ENCODE measurements around the gene ARHGAP4.

ARHGAP4 gene

DNA sequence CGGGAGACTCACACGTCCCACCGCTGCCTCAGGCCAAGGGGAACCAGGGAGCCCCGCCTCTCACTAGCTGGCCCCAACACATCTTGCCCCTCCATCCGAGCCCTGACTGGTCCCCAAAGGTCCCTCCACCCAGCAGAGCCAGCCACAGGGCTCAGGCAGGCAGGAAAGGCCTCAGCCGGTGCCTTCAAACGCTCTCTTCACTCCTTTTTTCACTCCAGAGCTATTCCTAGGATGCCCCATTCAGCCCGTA is 1.5 kb upstream of the ARHGAP4 start:
- no peak for DNase-seq (ENCODE audit: low read depth)

DNA sequence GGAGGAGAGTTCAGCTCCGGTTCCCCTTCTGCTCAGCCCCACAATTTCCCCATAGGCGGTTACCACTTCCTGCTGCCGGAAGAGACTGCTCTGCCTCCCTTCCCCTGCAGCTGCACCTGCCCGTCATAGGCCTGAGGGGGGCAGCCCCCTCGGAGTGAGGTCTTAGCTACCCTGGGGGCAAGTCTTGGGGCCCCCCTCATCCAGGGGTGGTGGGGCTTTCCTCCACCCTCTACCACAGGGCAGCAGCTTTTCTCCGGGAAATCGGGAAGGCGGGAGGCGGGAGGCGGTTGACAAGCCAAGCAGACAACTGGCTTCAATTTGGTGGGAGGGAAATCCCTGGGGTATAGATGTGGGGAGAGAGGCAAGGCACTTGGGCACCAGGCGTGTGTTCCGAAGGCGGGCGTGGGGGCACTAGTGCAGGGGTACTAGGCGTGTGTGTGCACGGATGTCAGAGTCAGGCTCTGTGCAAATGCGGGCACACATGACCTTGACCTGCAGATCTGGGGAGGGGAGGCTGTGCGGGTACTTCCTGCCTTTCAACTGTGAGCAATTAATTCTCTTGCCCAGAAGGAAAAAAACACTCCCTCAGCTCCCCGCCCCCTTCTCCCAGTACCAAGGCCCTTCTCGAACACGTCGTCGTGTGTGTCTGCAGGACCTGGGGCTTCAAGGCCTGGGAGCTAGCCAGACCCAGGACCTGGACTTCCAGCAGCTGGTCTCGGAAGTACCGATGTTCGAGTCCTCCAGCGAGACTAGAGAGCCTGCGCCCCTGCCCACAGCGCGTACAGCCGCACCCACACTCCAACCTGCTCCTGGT is 1.0 kb upstream of the ARHGAP4 start:
- peak; percentile 65 for DNase-seq (ENCODE audit: low read depth)

DNA sequence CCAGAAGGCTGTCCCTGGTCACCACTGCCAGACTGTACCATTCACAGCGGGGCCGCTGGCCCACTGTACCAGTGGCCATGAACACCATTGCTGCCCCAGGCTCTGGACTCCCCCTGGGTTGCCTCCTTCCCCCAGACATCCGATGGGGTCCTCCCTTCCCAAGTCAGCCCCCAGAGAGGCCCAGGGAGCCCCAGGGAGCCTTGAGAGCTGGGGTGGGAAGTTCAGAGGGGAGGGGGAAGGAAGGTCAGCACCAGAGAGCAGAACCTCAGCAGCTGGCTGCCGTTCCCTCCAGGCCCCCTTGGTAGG is 441 bp upstream of the ARHGAP4 start:
- DNase-seq (ENCODE audit: low read depth) = no peak

DNA sequence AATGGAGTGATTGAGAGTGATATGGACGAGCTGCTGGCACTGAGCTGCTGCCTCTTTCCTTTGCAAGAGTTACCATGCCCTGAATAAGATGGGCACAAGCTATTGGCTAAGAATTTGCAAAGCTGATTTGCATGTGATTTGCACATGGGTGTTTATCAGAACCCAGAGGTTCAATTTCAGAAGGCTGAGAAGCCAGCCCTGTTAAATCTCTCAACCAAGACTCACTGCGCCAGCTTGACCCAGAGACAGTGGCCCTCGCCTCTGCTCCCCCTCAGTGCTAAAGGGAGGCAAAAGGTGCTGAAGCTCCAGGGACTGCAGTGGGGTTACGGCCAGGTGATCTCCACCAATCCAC is 701 bp downstream of the ARHGAP4 start:
- DNase-seq (ENCODE audit: low read depth) = no peak

DNA sequence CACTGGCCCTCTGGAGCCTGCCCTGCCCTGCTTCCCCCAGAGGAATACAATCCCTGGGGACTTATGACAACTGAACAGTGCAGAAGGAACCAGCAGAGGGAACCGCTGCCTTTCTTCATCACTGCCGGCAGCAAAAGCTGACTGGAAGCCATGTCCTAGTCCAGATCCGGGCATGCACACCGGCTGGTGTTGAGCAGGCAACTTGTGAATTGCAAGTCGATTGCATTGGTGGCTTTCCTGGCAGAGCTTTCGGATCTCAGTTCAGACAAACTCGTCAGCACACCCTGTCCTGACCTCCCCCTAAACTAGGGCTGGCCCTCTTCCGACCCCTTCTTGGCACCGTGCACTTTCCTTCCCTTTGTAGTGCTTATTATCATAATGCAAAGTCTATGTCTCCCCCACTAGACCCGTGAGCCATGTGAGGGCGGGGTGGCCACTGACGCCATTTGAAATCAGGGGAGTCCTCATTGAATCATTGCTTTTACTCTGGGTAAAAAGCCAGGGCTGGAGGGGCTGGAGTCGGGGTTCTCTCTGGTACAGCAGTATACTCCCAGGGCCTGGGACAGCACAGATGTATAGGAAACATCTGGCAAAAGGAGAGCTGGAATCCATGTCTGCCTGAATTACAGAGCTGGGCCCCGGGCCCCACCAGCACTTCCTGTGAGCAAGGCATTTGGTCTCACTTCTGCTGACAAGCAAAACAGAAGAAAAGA is 1.8 kb downstream of the ARHGAP4 start:
- no peak for DNase-seq (ENCODE audit: low read depth)

DNA sequence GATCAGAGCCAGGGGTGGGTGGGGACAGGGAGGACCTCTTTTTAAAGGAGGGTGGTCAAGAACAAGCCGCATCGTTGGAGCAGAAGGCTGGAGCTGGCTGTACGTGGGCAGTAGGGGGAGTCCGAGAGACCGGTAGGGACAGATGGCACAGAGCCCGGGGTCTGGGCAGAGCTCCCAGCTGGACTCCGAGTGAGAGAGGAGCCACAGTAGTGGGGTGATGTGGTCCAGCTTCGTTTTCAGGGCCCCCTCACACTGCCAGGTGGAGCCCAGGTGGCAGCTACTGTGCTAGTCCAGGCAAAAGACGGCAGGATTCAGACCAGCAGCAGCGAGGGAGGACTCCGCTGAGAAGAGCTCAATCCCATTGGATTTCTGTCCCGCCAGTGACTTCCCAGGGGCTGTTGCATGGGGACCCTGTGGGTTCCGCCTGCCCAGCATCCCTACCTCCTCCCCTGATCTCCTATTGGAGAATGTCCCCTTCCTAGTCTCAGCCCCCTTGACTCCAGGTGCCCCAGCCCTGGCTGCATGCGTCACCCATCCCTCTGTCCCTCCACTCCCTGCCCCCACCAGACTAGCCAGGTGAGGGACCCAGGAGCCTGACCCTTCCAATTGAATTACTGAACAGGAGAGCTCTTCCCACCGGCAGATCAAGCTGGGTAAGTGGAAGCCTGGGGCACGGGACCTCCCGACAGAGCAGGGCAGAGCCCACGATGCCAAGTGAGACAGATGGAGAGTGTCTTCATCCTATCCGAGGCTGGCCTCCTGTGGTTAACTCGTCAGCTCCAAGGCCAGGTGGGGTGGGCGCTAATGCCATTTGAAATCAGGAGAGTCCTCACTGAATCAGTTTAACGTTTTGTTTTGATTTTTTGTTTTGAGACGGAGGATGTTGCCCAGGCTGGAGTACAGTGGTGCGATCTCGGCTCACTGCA is 2.9 kb downstream of the ARHGAP4 start:
- no peak for DNase-seq (ENCODE audit: low read depth)

DNA sequence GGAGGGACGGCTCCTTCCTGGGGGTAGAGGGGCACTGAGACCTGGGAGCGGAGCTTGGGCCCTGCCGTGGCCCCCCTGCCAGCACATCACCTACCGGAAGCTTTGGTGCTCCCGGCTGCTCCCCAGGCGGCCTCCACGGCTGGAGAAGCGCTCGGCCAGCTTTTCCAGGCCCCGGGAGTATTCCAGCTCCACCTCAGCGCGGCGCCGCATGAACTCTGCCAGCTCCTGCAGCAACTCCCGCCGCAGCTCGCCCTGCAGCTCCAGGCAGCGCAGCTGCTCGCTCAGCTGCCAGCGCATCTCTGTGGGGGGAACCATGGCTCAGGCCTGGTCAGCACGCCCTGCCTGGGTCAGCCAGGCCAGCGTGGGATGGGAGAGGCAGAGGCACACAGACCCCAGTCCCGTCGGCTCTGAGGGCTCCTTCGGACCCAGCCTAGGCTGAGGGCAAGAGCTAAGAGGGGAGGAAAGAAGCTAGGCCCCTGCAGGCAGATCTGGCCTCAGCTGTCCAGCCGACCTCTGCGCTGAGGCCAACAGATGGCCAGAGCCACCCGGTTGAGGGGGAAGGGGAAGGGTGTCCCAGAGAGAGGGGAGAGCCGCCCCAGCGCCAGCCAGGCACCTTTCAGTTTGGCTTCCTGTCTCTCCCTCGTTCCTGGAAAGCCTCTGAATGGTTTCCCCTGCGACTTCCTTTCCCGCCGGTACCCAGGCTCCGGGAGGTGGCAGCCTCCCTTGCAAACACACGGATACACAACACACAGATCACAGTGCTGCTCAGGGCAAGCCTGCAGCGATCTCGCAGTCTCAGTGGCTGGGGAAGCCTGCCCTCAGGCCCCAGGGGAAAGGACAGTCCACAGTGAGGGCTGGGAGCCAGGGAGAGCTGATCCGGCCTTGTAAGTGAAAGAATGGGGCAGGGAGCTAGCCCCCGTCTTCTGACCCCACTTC is 4.3 kb downstream of the ARHGAP4 start:
- no peak for DNase-seq (ENCODE audit: low read depth)

DNA sequence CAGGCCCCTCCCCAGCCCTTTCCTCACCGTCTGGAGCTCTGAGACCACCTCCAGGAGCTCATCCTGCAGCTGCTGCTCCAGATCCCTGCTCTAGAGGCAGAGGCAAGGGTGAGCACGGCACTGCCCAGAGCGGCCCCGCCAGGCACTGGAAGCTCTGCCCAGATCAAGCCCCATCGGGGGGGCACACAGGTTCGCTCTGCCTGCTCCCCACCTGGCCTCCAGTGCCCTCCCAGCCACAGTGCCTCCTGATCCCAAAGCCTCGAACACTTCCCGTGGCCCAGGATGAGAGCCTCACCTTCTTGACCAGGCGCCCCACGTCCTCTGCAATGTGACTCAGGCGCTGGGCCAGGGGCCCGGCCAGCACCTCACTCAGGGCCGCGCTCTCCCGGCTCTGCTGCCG is 5.0 kb downstream of the ARHGAP4 start:
- DNase-seq (ENCODE audit: low read depth) = no peak

DNA sequence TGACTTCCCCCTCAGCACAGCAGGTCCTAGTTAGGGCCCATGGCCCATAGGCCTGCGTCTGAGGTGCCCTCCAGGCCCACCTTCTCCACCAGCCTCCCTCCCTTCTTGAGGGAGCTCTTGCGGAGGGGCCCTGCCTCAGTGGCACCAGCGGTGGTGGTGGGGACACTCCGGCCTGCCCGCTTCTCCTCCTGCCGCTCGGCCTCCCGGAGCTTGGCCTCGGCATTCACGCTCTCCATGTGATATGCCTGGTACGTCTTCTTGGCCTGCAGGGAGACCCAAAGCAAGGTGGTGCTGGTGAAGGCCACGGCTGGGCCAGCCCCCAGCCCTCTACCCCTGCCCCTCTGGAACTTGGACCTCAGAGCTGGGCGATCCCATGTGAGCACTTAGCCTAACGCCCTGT is 5.5 kb downstream of the ARHGAP4 start:
- DNase-seq (ENCODE audit: low read depth) = no peak

DNA sequence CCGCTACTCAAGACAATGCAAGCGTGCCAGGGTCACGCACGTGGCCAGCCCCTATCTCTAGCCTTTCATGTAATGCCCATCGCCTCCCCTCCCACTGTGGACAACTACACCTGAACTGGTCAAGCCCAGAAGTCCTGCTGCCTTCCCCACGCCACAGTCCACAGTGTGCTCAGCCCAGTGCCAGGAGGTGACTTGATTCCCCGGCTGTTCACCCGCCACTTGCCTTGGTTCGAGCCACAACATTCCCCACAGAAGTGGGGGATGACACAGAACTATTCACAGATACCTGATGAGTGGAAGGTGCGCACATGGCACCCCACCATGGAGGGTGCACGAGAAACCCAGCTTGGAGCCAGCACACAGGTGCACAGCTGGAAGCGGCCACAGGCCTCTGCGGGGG is 6.8 kb downstream of the ARHGAP4 start:
- no peak for DNase-seq (ENCODE audit: low read depth)

DNA sequence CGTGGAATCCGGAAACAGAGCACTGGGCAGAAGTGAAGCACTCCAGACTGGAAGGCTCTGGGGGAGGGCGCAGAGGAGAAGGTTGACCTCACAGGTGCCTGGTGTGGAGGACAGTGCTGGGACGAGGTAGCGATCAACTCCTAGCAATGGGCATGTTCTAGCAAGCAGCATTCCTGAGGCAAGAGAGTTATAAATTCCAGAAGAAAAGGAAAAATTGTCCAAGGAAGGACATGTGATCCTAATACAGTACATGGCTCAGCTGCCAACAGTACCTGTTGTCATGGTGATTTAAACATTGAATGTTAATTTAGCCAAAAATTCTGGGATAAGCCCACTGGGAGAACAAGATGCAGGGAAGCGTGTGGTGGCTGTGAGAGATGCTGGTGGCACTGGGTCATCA is 8.2 kb downstream of the ARHGAP4 start:
- DNase-seq (ENCODE audit: low read depth) = no peak

DNA sequence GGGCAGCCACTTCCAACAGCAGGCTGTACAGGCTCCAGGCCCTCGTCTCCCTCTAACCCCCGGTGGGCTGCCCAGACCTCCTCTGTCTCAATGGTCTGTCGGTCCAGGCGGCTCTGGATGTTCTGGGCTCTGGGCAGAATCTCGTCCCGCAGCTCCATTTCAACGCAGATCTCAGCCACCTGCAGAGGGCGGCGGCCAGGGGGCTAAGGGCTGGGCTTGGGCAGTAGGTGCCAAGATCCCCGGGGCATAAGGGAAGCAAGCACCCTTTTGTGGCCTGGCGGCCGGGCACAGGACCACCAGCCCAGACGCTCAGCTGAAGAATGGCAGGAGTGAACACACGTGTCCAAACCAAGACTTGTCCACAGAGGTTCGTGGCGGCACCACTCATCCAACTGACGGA is 12.4 kb downstream of the ARHGAP4 start:
- DNase-seq (ENCODE audit: low read depth) = no peak

DNA sequence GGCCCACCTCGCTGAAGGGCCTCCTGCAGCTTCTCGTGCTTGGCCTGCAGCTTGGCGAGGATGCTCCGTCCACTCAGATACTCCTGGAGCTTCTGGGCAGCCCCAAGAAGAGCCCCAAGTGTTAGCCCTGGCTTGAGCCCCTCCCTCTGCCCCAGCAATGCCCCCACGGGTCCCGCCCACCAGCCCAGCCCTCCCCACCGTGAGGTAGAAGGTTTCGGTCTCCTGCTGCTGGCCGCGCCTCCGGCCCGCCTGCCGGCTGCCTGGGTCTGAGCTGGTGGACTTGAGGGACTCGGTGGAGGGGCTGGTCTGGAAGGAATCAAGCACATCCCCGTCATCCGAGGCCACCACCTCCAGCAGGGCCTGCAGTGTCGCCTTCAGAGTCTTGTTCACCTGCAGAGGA is 12.9 kb downstream of the ARHGAP4 start:
- no peak for DNase-seq (ENCODE audit: low read depth)

DNA sequence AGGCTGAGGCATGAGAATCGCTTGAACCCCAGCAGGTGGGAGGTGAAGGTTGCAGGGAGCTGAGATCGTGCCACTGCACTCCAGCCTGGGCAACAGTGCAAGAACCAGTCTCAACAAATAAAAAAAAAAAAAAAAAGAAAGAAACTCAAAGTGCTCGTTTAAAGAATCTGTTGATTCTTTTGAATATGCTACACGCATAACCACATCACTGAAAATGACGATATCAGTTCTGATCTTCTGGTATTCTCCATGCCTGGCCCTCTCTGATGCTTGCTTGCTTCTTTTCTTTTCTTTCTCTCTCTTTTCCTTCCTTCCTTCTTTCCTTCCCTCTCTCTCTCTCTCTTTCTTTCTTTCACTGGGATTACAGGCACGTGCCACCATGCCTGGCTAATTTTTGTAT is 14.3 kb downstream of the ARHGAP4 start:
- no peak for DNase-seq (ENCODE audit: low read depth)

DNA sequence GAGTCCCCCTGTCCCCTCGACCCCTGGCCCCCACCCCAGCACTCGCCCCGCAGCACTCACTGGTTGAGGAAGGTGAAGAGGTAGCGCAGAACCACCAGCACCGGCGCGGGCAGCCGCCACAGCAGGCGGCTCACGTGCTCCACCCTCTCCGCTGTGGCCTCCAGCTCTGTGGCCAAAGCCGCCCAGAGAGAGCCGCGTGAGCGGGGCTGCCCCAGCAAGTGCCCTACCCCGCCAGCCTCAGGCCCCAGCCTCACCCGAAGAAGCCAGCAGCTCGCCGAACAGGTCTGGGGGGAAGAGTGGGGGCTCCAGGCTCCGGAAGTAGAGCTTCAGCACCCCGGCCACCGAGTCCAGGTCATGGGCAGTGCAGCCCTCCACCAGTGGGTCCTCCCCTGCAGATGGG is 15.6 kb downstream of the ARHGAP4 start:
- no peak for DNase-seq (ENCODE audit: low read depth)

DNA sequence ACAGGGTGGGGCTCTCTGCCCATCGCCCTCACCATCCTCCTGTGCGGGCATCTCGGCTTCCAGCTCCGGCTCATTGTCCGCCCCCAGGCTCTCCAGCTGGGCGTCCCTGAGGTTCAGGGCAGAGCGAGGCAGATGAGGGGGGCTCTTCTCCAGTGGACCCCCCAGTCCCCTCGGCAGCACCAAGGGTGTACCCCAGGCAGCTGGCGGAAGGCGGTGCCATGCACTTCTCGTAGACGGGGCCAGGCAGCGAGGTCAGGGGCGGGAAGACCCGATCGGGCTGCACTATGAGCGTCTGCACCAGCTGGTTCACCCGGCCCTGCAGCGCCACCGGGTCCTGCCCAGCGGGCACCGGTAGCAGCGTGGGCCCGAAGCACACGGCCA is 16.1 kb downstream of the ARHGAP4 start:
- no peak for DNase-seq (ENCODE audit: low read depth)

DNA sequence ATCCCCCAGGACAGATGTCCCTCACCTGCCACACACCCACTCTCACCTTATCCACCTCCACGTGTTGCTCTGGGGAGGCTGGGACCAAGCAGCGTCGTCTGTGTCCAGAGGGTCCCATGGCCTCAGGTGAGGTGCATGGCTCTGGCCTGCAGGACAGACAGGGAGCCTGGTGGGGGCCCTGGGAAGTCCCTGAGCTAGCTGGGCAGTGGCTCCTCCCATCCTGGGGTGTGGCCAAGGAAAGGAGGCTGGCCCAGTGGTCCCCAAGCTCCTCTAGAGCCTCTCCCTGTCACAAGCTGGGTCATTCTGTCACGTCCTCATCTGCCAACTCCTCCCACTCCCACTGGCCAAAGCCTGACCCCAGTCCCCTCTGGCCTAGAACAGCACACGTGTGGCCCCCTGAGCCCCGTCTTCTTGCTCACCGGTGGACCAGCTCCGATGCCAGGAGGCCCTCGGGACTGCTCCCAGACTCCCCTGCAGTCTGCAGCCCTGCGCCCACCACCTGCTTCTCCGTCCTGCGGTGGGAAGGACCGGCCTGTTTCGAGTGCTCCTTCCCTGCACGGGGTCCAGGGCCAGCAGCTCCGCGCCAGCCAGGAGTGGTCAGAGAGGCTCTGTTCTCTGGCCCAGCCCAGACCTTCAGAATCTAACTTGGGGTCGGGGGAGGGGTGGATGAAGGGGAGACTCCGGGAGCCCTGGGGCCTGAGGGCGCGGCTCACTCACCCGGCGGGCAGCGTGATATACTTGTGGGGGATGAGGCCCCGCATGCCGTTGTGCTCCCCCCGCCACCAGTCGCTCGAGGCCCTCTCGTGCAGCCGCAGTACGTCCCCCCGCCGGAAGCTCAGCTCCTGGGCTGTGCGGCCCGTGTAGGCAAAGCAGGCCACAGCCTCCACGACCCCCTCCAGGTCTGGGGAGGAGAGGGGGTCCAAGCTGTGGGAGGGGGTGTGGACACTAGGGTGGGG is 16.8 kb downstream of the ARHGAP4 start:
- no peak for DNase-seq (ENCODE audit: low read depth)

DNA sequence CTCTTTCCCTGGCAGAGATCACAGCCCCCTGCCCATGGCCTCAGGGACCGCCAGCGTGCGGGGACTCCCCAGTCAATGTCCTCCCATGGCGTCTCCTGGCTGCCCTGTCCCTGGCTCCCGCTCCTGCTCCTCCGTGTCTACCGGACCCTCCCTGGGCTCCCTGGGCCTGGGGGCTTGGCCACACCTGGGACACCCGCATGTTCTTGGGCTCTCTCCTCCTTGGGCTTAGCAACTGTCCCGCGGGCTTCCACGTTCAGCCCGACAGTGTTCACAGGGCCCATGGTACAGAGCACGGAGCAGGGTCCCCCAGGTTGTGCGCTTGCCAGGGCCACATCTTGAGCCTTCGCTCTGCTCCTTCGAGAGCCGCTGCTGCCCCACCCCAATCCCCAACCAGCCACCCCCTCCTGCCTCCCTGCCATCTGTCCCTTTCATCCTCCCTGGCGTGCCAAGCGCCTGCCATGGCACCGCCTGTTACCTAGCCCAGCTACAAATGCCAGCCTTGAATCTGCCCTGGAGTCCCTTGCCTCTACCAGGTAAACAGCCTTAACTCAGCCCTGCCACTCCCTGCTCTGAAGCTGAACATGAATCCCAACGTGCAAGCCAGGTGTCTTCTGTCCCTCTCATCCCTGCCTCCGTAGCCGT is 17.7 kb downstream of the ARHGAP4 start:
- no peak for DNase-seq (ENCODE audit: low read depth)

DNA sequence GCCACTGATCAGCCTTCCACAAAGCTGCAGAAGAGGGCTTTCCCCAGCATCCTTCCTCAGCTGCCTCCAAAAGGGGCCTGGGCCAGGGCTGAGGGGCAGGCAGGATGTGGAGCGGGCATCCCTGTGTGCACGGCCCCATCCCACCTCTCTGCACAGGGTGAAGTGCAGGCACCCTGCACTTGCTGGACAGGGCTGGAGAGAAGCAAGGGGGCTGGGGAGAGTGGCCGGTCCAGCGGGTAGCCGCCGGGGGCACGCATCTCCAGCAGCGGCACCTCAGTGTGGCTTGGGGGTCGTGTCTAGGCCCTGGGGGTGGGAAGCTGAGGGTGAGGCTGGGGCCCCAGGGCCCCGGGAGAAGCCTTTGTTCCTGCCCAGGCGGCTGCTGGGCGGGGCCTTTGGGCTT is 18.6 kb downstream of the ARHGAP4 start:
- no peak for DNase-seq (ENCODE audit: low read depth)

DNA sequence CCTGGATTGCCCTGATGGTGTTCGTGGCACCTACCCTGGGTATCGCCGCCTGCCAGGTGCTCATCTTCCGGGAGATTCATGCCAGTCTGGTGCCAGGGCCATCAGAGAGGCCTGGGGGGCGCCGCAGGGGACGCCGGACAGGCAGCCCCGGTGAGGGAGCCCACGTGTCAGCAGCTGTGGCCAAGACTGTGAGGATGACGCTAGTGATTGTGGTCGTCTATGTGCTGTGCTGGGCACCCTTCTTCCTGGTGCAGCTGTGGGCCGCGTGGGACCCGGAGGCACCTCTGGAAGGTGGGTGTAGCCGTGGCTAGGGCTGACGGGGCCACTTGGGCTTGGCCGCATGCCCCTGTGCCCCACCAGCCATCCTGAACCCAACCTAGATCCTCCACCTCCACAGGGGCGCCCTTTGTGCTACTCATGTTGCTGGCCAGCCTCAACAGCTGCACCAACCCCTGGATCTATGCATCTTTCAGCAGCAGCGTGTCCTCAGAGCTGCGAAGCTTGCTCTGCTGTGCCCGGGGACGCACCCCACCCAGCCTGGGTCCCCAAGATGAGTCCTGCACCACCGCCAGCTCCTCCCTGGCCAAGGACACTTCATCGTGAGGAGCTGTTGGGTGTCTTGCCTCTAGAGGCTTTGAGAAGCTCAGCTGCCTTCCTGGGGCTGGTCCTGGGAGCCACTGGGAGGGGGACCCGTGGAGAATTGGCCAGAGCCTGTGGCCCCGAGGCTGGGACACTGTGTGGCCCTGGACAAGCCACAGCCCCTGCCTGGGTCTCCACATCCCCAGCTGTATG is 19.7 kb downstream of the ARHGAP4 start:
- DNase-seq (ENCODE audit: low read depth) = no peak
